ENCODE data around the gene SIK2. TPM values are rescaled to one million over a fixed set of nuclear protein-coding genes. Genes with fewer than 3 reads are reported as not detected.

The SIK2 gene
- polyA plus RNA-seq, 1 donor from 2014 or later, result 9.0 TPM

DNA sequence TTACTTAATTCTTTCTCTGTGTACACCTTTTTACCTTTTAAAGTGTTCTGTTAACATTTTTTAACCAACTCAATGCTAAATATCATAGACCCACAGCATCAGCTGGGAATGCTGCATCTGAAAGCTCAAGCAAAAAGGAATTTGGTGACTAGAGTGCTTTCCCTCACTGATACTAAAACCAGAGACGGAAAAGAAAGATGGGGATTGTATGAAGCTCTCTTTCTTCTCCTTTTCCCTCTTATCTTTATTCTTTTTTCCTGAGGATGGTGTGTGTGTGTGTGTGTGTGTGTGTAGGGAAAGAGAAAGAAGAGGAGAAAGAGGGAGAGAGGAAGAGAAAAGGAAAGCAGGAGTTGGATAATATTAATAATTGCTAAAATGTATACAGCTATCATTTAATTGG is 4.1 kb upstream of the SIK2 start:
- Histone ChIP-seq H3K79me2 (replicated peaks; ENCODE audit: insufficient read depth, low read length) (peaks cover 2% of the 10 kb centered on the region), H3K4me2 (ENCODE audit: low read length) (no peak overlapping the region), H3K9ac (ENCODE audit: low read length) (no peak overlapping the region), H3K9me3 (ENCODE audit: low read length) (no peaks in the 10 kb centered on the region), H3K4me3 (ENCODE audit: low read length) (no peak overlapping the region), H4K20me1 (ENCODE audit: insufficient read depth) (no peaks in the 10 kb centered on the region), H3F3A (ENCODE audit: insufficient read depth, low read length, poor library complexity, severe bottlenecking) (no peaks in the 10 kb centered on the region), H3K36me3 (ENCODE audit: insufficient read depth, low read length) (no peaks in the 10 kb centered on the region), H3K9me2 (ENCODE audit: insufficient read depth, low read length) (no peaks in the 10 kb centered on the region), H3K27me3 (ENCODE audit: insufficient read depth, low read depth, low read length) (no peaks in the 10 kb centered on the region), H2AFZ (ENCODE audit: low read depth, low read length) (no peak overlapping the region), H3K27ac (ENCODE audit: low read length) (no peak overlapping the region)
- TF ChIP-seq, protein P1, sequence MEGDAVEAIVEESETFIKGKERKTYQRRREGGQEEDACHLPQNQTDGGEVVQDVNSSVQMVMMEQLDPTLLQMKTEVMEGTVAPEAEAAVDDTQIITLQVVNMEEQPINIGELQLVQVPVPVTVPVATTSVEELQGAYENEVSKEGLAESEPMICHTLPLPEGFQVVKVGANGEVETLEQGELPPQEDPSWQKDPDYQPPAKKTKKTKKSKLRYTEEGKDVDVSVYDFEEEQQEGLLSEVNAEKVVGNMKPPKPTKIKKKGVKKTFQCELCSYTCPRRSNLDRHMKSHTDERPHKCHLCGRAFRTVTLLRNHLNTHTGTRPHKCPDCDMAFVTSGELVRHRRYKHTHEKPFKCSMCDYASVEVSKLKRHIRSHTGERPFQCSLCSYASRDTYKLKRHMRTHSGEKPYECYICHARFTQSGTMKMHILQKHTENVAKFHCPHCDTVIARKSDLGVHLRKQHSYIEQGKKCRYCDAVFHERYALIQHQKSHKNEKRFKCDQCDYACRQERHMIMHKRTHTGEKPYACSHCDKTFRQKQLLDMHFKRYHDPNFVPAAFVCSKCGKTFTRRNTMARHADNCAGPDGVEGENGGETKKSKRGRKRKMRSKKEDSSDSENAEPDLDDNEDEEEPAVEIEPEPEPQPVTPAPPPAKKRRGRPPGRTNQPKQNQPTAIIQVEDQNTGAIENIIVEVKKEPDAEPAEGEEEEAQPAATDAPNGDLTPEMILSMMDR (IDR thresholded peaks at IDR 0.05; ENCODE audit: poor library complexity, severe bottlenecking), result no peak
- no peak for TF ChIP-seq EZH2 (IDR thresholded peaks at IDR 0.05; ENCODE audit: borderline replicate concordance, insufficient read depth, low read length, poor library complexity, severe bottlenecking)

DNA sequence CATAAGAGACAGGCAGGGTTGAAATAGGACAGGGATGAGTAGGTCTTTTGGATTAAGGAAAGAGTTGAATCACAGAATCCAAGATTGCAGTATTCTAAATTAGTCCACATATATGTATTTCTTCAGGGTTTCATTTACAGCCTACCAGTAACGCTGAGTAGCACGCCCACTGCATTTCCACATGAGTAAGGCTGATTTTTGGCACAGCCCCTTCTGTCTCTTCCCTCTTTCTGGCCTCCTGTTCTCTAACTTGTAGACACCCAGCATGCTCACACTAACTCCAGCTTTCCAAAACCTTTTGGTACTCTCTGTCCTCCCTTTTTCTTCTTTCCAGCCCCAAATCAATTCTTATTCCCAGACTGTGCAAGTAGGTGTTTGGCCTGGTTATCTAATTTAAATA is 3.7 kb upstream of the SIK2 start:
- H4K20me1 ChIP-seq (ENCODE audit: insufficient read depth), result no peaks in the 10 kb centered on the region
- H3K4me2 ChIP-seq (ENCODE audit: low read length), result no peak overlapping the region
- no peak overlapping the region for H3K9ac ChIP-seq (ENCODE audit: low read length)
- no peak overlapping the region for H3K27ac ChIP-seq (ENCODE audit: low read length)
- TF ChIP-seq EZH2 (IDR thresholded peaks at IDR 0.05; ENCODE audit: borderline replicate concordance, insufficient read depth, low read length, poor library complexity, severe bottlenecking) (no peak), EP300 (conservative IDR thresholded peaks at IDR 0.05; ENCODE audit: poor library complexity, severe bottlenecking) (no peak), RAD21 (conservative IDR thresholded peaks at IDR 0.05) (no peak), POLR2AphosphoS5 (IDR thresholded peaks at IDR 0.05) (no peak), TAF1 (IDR thresholded peaks at IDR 0.05; ENCODE audit: low read depth) (no peak), SMC3 (conservative IDR thresholded peaks at IDR 0.05; ENCODE audit: poor library complexity) (no peak), MXI1 (conservative IDR thresholded peaks at IDR 0.05; ENCODE audit: poor library complexity, severe bottlenecking) (no peak)
- TF ChIP-seq, protein P1 (IDR thresholded peaks at IDR 0.05; ENCODE audit: poor library complexity, severe bottlenecking), result no peak
- TF ChIP-seq, protein P2, sequence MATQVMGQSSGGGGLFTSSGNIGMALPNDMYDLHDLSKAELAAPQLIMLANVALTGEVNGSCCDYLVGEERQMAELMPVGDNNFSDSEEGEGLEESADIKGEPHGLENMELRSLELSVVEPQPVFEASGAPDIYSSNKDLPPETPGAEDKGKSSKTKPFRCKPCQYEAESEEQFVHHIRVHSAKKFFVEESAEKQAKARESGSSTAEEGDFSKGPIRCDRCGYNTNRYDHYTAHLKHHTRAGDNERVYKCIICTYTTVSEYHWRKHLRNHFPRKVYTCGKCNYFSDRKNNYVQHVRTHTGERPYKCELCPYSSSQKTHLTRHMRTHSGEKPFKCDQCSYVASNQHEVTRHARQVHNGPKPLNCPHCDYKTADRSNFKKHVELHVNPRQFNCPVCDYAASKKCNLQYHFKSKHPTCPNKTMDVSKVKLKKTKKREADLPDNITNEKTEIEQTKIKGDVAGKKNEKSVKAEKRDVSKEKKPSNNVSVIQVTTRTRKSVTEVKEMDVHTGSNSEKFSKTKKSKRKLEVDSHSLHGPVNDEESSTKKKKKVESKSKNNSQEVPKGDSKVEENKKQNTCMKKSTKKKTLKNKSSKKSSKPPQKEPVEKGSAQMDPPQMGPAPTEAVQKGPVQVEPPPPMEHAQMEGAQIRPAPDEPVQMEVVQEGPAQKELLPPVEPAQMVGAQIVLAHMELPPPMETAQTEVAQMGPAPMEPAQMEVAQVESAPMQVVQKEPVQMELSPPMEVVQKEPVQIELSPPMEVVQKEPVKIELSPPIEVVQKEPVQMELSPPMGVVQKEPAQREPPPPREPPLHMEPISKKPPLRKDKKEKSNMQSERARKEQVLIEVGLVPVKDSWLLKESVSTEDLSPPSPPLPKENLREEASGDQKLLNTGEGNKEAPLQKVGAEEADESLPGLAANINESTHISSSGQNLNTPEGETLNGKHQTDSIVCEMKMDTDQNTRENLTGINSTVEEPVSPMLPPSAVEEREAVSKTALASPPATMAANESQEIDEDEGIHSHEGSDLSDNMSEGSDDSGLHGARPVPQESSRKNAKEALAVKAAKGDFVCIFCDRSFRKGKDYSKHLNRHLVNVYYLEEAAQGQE (IDR thresholded peaks at IDR 0.05; ENCODE audit: borderline replicate concordance), result no peak
- no peak overlapping the region for H2AFZ ChIP-seq (ENCODE audit: low read depth, low read length)
- H3K9me3 ChIP-seq (ENCODE audit: low read length), result no peaks in the 10 kb centered on the region
- H3K27me3 ChIP-seq (ENCODE audit: insufficient read depth, low read depth, low read length), result no peaks in the 10 kb centered on the region
- H3K79me2 ChIP-seq (replicated peaks; ENCODE audit: insufficient read depth, low read length), result peaks cover 6% of the 10 kb centered on the region
- H3F3A ChIP-seq (ENCODE audit: insufficient read depth, low read length, poor library complexity, severe bottlenecking), result no peaks in the 10 kb centered on the region
- no peaks in the 10 kb centered on the region for H3K36me3 ChIP-seq (ENCODE audit: insufficient read depth, low read length)
- no peak overlapping the region for H3K4me3 ChIP-seq (ENCODE audit: low read length)
- no peaks in the 10 kb centered on the region for H3K9me2 ChIP-seq (ENCODE audit: insufficient read depth, low read length)

All from neural cell (in vitro differentiated cells).